Subcutaneous adipose tissue (tissue), 4 donors: ENCODE results near the gene RCAN1. TPM values are rescaled to one million over a fixed set of nuclear protein-coding genes. Genes with fewer than 3 reads are reported as not detected.

Experiments
- CTCF ChIP-seq: fragments of 450-650 bp; IDR thresholded peaks from one replicate; pipeline ENCODE4 v1.5.1; 2016; ENCODE audit warnings: low read depth, mild to moderate bottlenecking, control low read depth, antibody characterized with exemption, moderate library complexity
- total RNA-seq, 4 donors: library from RNA; depleted of rRNA; stranded (reverse); fragments of >200 nt; gene quantifications; one replicate each; pipeline ENCODE4 v1.1.0, GENCODE V29; 2016

RCAN1 gene
- total RNA-seq, 4 donors from 2014 or later = 28.8 to 68.3 (median 47.0) TPM

- TF ChIP-seq CTCF = no peak
Measured at GRCh38 chr21:34504595-34504994, 110.3 kb downstream of the RCAN1 start.

- TF ChIP-seq CTCF = no peak
Measured at GRCh38 chr21:34502480-34503106, 112.3 kb downstream of the RCAN1 start.

- TF ChIP-seq CTCF = no peak
Measured at GRCh38 chr21:34501716-34502115, 113.2 kb downstream of the RCAN1 start.

- no peak for TF ChIP-seq CTCF
Measured at GRCh38 chr21:34500191-34500590, 114.7 kb downstream of the RCAN1 start.

- no peak for TF ChIP-seq CTCF
Measured at GRCh38 chr21:34499116-34499515, 115.8 kb downstream of the RCAN1 start.

- no peak for TF ChIP-seq CTCF
Measured at GRCh38 chr21:34498623-34499022, 116.3 kb downstream of the RCAN1 start.

Other genes starting within 250 kb of the RCAN1 start
- gene SMIM11, start 239.6 kb downstream of the RCAN1 start, total RNA-seq = 1 to 10 TPM; 5.5 to 9.5 (median 6.5) TPM
- 1 to 10 TPM in 1 of 4 donors, not detected in 3; 2.4 TPM for gene SMIM34, start 191.2 kb downstream of the RCAN1 start, total RNA-seq
- 10 to 100 TPM in 2 of 4 donors, 1 to 10 TPM in 2; 5.7 to 28.9 (median 10.4) TPM for gene KCNE1, start 102.9 kb downstream of the RCAN1 start, total RNA-seq
- gene CLIC6, start 53.9 kb upstream of the RCAN1 start, total RNA-seq = 10 to 100 TPM; 10.4 to 37.7 (median 20.3) TPM